Measurements from ENCODE around the gene HCAR1.

DNA sequence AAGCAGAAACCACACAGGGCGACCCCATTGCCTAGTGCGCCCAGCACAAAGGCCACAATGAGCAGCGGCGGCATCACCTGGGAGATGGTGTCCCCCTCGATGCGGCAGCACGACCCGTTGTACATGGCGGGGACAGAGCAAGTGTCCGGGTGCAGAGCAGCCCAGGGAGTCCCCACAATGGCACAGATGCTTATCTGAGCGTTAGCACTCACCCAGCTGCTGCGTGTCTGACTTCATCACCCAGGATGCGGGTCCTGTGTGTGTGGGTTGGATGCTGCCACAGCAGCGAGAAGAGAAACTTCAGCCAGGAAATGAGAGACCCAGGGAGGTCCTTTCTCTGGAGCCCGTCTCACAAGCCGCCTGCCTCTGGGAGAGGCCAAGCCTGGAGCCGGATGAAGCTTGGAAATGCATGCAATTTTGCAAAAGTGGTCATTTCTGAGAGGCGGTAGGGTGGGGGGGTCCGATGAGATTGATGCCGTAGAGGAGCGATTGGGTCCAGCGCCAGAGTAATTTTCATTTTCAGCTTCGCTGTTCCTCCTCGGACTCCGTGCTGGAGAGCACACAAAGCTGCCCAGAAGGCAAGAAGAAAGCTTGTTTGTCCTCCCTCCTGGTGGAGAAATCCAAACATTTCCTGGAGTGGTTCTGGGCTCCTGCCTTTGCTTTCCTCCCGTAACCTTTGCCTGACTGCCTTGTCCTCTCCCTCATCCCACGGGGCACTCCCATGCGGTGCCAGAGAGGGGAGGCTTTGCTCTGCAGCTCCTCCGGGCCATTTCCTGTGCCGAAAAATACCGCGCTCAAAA lies at the start of gene HCAR1:
- TF ChIP-seq, protein P1, sequence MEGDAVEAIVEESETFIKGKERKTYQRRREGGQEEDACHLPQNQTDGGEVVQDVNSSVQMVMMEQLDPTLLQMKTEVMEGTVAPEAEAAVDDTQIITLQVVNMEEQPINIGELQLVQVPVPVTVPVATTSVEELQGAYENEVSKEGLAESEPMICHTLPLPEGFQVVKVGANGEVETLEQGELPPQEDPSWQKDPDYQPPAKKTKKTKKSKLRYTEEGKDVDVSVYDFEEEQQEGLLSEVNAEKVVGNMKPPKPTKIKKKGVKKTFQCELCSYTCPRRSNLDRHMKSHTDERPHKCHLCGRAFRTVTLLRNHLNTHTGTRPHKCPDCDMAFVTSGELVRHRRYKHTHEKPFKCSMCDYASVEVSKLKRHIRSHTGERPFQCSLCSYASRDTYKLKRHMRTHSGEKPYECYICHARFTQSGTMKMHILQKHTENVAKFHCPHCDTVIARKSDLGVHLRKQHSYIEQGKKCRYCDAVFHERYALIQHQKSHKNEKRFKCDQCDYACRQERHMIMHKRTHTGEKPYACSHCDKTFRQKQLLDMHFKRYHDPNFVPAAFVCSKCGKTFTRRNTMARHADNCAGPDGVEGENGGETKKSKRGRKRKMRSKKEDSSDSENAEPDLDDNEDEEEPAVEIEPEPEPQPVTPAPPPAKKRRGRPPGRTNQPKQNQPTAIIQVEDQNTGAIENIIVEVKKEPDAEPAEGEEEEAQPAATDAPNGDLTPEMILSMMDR (conservative IDR thresholded peaks at IDR 0.05 in 1 of 2, IDR thresholded peaks at IDR 0.05 in 1 of 2; ENCODE audit: extremely low read depth in 1 of 2, insufficient read depth in 1 of 2, low read depth in 1 of 2, low read length in 2 of 2): peak in 1 of 2 donors; percentile 28
- TF ChIP-seq EZH2 (IDR thresholded peaks at IDR 0.05; ENCODE audit: borderline replicate concordance, low read length): no peak

Measured in mammary epithelial cell (primary cell).